Nephron progenitor cell (in vitro differentiated cells): ENCODE measurements around the gene MS4A18.
"Not testable (repeated sequence)": the region's sequence is repeated elsewhere in the genome, so short reads cannot be mapped to it uniquely, and the experiment has no call there.

Source experiments
- DNase-seq: peaks from one replicate; pipeline ENCODE4 v3.0.0; 2021
- H3K27ac Mint-ChIP-seq: 2 replicates; pipeline ENCODE4 v1.8.0; 2021; ENCODE audit warnings: mild to moderate bottlenecking, moderate library complexity, mixed read lengths
- H3K27me3 Mint-ChIP-seq: 2 replicates; pipeline ENCODE4 v1.8.0; 2021; ENCODE audit warnings: mild to moderate bottlenecking, low read depth, mixed read lengths; ENCODE audit not compliant: poor library complexity
- H3K36me3 Mint-ChIP-seq: 2 replicates; pipeline ENCODE4 v1.8.0; 2021; ENCODE audit warnings: low read depth, mixed read lengths
- H3K4me1 Mint-ChIP-seq: 2 replicates; pipeline ENCODE4 v1.8.0; 2021; ENCODE audit warnings: mixed read lengths
- H3K4me3 Mint-ChIP-seq: 2 replicates; pipeline ENCODE4 v1.8.0; 2021; ENCODE audit warnings: mild to moderate bottlenecking, moderate library complexity, mixed read lengths
- H3K9me3 Mint-ChIP-seq: 2 replicates; pipeline ENCODE4 v1.8.0; 2021; ENCODE audit warnings: mild to moderate bottlenecking, moderate library complexity, mixed read lengths
- CTCF ChIP-seq: fragments of 200-600 bp; sonication (generic); IDR thresholded peaks from 2 replicates; pipeline ENCODE4 v1.5.0; 2021; ENCODE audit warnings: antibody characterized with exemption

The MS4A18 gene

DNA sequence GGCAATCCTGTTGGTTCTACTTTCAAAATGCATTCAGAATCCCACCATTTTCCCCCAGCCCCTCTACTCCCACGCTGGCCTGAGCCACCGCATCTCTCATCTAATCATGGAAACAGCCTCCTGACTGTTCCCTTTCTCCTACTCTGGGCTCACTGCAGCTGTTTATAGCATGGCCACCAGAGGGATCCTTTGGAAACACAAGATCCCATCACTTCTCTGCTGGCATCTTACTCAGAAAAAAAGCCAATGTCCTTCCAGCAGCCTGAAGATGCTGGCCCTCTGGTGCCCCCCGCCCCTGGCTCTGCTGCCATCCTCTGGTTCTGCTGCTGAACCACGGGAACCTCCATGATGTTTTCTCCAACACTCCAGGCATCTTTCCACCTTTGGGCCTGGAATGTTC, 14.0 kb upstream of the MS4A18 start:
- Mint-ChIP-seq H3K27ac (no peak overlapping the region), H3K4me3 (no peak overlapping the region), H3K9me3 (no peaks in the 10 kb centered on the region), H3K27me3 (peaks cover 22% of the 10 kb centered on the region), H3K4me1 (no peaks in the 10 kb centered on the region), H3K36me3 (no peaks in the 10 kb centered on the region)
- TF ChIP-seq CTCF, result no peak
- no peak for DNase-seq

DNA sequence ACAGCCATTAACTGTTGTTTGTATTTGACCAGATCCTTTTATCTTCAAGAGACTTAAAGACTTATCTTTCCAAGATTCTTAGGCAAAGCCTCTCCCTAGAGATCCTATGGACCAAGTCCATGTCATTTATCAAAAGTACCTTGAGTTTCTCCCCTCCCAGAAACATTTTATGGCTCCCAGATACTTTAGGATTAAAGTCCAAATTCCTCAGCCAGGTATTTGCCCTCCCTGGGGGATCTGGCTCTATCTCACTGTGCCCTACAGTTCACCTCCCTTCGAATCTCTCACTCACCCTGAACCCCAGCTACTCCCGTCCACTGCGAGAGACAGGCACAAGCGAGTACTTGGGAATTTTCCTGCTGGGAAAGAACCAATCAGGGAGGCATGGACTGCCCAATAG, 13.2 kb upstream of the MS4A18 start:
- H3K4me3 Mint-ChIP-seq, result no peak overlapping the region
- peaks cover 26% of the 10 kb centered on the region for H3K27me3 Mint-ChIP-seq
- TF ChIP-seq CTCF, result no peak
- no peaks in the 10 kb centered on the region for H3K36me3 Mint-ChIP-seq
- no peaks in the 10 kb centered on the region for H3K4me1 Mint-ChIP-seq
- DNase-seq, result no peak
- no peak overlapping the region for H3K27ac Mint-ChIP-seq
- no peaks in the 10 kb centered on the region for H3K9me3 Mint-ChIP-seq

DNA sequence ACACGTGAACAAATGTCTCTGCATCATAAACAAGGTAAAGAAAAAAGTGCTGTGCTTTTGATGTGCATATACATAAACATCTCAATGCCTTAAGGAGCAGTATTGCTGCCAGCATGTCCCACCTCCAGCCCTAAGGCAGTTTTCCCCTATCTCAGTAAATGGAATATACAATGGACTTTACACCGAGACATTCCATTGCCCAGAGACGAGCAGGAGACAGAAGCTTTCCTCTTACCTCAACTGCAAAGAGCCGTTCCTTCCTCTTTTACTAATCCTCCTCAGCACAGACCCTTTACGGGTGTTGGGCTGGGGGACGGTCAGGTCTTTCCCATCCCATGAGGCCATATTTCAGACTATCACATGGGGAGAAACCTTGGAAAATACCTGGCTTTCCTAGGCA, 11.1 kb upstream of the MS4A18 start:
- H3K9me3 Mint-ChIP-seq, H3K4me3 Mint-ChIP-seq, H3K4me1 Mint-ChIP-seq, H3K27ac Mint-ChIP-seq, DNase-seq, H3K36me3 Mint-ChIP-seq: not testable (repeated sequence)
- peaks cover 11% of the 10 kb centered on the region for H3K27me3 Mint-ChIP-seq

GRCh38 chr11:60717956-60718355, 6.6 kb upstream of the MS4A18 start:
- TF ChIP-seq CTCF, result no peak
- Mint-ChIP-seq H3K36me3 (no peaks in the 10 kb centered on the region), H3K9me3 (peaks cover 19% of the 10 kb centered on the region)

DNA sequence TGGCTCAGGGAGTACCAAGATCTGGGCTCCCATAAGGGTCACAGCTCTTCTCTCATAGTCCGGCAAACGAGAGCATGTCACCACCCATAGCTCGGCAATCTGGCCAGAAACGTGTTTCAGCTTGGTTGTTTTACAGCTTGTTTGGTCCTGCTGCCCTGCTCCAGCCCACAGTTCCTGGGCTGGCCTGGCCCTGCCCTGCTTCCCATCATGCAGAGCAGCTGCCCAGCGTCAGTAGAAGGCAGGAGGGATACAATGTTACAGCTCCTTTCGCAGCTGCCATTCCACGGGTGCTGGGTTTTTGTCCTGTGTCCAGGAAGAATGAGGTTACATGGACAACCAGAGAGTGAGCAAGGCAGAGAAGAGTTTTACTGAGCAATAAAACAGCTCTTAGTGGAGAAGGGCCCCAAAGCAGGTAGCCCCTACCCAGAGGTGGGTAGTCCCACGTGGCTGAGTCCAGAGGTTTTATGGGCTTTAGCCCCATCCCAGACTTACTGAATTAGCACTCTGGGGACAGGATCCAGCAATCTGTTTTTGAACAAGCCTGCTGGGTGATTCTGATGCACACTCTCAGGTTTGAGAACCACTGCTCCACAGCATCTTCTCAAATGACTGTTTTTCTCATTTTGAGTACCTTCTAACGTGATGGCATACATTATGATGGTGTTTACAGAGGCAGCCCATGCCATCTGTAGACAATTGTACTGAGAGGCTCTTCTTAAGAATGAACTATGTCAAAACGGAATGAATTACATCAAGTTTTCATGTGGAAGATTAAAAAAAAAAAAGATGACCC, 5.8 kb upstream of the MS4A18 start:
- TF ChIP-seq CTCF, result no peak
- peaks cover 14% of the 10 kb centered on the region for H3K27me3 Mint-ChIP-seq
- H3K4me3 Mint-ChIP-seq, result no peak overlapping the region
- H3K36me3 Mint-ChIP-seq, result no peaks in the 10 kb centered on the region
- no peak for DNase-seq
- H3K4me1 Mint-ChIP-seq, result no peaks in the 10 kb centered on the region
- H3K9me3 Mint-ChIP-seq, result peaks cover 19% of the 10 kb centered on the region
- no peak overlapping the region for H3K27ac Mint-ChIP-seq

More at GRCh38 chr11:60717956-60718355, 6.6 kb upstream of the MS4A18 start:
- H3K4me1 Mint-ChIP-seq, result no peaks in the 10 kb centered on the region
- no peak for DNase-seq
- H3K4me3 Mint-ChIP-seq, result no peak overlapping the region
- H3K27ac Mint-ChIP-seq, result no peak overlapping the region
- peaks cover 12% of the 10 kb centered on the region for H3K27me3 Mint-ChIP-seq

DNA sequence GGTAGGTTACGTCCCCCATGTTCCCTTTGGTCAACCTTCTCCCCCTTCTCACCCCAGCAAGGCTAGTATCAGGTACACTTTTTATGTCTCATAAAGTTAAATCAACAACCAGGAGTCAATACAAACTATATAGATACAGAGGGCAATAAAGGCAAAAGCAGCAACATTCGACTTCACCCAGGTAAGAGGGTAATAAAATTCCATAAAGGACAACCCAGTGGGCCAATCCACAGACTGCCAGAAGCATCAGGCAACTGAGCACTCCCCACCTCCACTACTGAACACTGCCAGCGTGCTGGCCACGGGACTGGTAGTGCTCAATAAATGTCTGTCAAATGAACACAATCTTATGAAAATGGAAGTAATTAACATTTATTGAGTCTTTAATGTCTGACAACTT, 5.1 kb upstream of the MS4A18 start:
- H3K27me3 Mint-ChIP-seq, result peaks cover 14% of the 10 kb centered on the region
- DNase-seq, result no peak
- no peak overlapping the region for H3K27ac Mint-ChIP-seq
- H3K9me3 Mint-ChIP-seq, result peaks cover 19% of the 10 kb centered on the region
- H3K4me1 Mint-ChIP-seq, result no peaks in the 10 kb centered on the region
- TF ChIP-seq CTCF, result no peak
- no peak overlapping the region for H3K4me3 Mint-ChIP-seq
- H3K36me3 Mint-ChIP-seq, result no peaks in the 10 kb centered on the region
